ENCODE measurements around the gene PAPPA2.

GRCh38 chr1:176744142-176744541 is 281.2 kb downstream of the PAPPA2 start:
- TF ChIP-seq CTCF (IDR thresholded peaks at IDR 0.05; ENCODE audit: low read depth, low read length) (no peak), EZH2phosphoT487 (IDR thresholded peaks at IDR 0.05; ENCODE audit: low read depth) (no peak)

All from OCI-LY3 (cell line).